ENCODE results near the gene POR.
"Not testable (repeated sequence)": the region's sequence is repeated elsewhere in the genome, so short reads cannot be mapped to it uniquely, and the experiment has no call there.

The POR gene

GRCh38 chr7:75914655-75915415, at the start of gene POR:
Gene POR, plus strand, starts transcription at chr7:75915155. Its CDS starts 38,847 bp downstream, at chr7:75954002.
- H3K9ac ChIP-seq (ENCODE audit: low read depth, low read length), result peak within 1 kb of the TSS; percentile 93
- H3K4me1 ChIP-seq (ENCODE audit: insufficient read depth, low read length), result 0 out of 2 replicates have a peak, but pooled peaks cover 5% of the 10 kb centered on the region

GRCh38 chr7:75866114-75866488, 48.9 kb upstream of the POR start:
- Histone ChIP-seq H3K36me3 (ENCODE audit: insufficient read depth, low read length) (no peaks in the 10 kb centered on the region), H3K9ac (ENCODE audit: low read depth, low read length) (no peak overlapping the region), H3K4me1 (ENCODE audit: insufficient read depth, low read length) (no peaks in the 10 kb centered on the region), H3K9me3 (ENCODE audit: control insufficient read depth, insufficient read depth, low read length) (no peaks in the 10 kb centered on the region)

More at GRCh38 chr7:75914655-75915415, at the start of gene POR:
- Histone ChIP-seq H3K36me3 (ENCODE audit: insufficient read depth, low read length) (no peaks in the 10 kb centered on the region), H3K9me3 (ENCODE audit: control insufficient read depth, insufficient read depth, low read length) (no peaks in the 10 kb centered on the region)

GRCh38 chr7:75866489-75867389, 48.2 kb upstream of the POR start:
- H3K9ac ChIP-seq (ENCODE audit: low read depth, low read length), result no peak overlapping the region
- H3K4me1 ChIP-seq (ENCODE audit: insufficient read depth, low read length), result no peaks in the 10 kb centered on the region
- H3K9me3 ChIP-seq (ENCODE audit: control insufficient read depth, insufficient read depth, low read length), result no peaks in the 10 kb centered on the region

GRCh38 chr7:75867390-75867717, 47.6 kb upstream of the POR start:
- H3K9me3 ChIP-seq (ENCODE audit: control insufficient read depth, insufficient read depth, low read length), result no peaks in the 10 kb centered on the region
- H3K9ac ChIP-seq (ENCODE audit: low read depth, low read length), result no peak overlapping the region
- H3K36me3 ChIP-seq (ENCODE audit: insufficient read depth, low read length), result no peaks in the 10 kb centered on the region
- H3K4me1 ChIP-seq (ENCODE audit: insufficient read depth, low read length), result no peaks in the 10 kb centered on the region

More at GRCh38 chr7:75866489-75867389, 48.2 kb upstream of the POR start:
- H3K36me3 ChIP-seq (ENCODE audit: insufficient read depth, low read length), result no peaks in the 10 kb centered on the region

- Histone ChIP-seq H3K36me3 (ENCODE audit: insufficient read depth, low read length) (no peaks in the 10 kb centered on the region), H3K9ac (ENCODE audit: low read depth, low read length) (no peak overlapping the region), H3K9me3 (ENCODE audit: control insufficient read depth, insufficient read depth, low read length) (no peaks in the 10 kb centered on the region), H3K4me1 (ENCODE audit: insufficient read depth, low read length) (no peaks in the 10 kb centered on the region)
These were observed 46.8 kb upstream of the POR start for GRCh38 chr7:75868153-75868552.

- Histone ChIP-seq H3K36me3 (ENCODE audit: insufficient read depth, low read length) (no peaks in the 10 kb centered on the region), H3K9ac (ENCODE audit: low read depth, low read length) (no peak overlapping the region), H3K4me1 (ENCODE audit: insufficient read depth, low read length) (no peaks in the 10 kb centered on the region), H3K9me3 (ENCODE audit: control insufficient read depth, insufficient read depth, low read length) (no peaks in the 10 kb centered on the region)
These were observed 45.1 kb upstream of the POR start for GRCh38 chr7:75869776-75870379.

GRCh38 chr7:75870557-75871161, 44.3 kb upstream of the POR start:
- no peaks in the 10 kb centered on the region for H3K9me3 ChIP-seq (ENCODE audit: control insufficient read depth, insufficient read depth, low read length)
- H3K36me3 ChIP-seq (ENCODE audit: insufficient read depth, low read length), result no peaks in the 10 kb centered on the region
- H3K9ac ChIP-seq (ENCODE audit: low read depth, low read length), result no peak overlapping the region
- peaks cover 1% of the 10 kb centered on the region; the same call in 1 of the 2 replicates for H3K4me1 ChIP-seq (ENCODE audit: insufficient read depth, low read length)

GRCh38 chr7:75872073-75872782, 42.7 kb upstream of the POR start:
- Histone ChIP-seq H3K4me1 (ENCODE audit: insufficient read depth, low read length) (peaks cover 5% of the 10 kb centered on the region; the same call in 1 of the 2 replicates), H3K36me3 (ENCODE audit: insufficient read depth, low read length) (no peaks in the 10 kb centered on the region), H3K9me3 (ENCODE audit: control insufficient read depth, insufficient read depth, low read length) (no peaks in the 10 kb centered on the region), H3K9ac (ENCODE audit: low read depth, low read length) (no peak overlapping the region)

- H3K9ac ChIP-seq (ENCODE audit: low read depth, low read length); H3K9me3 ChIP-seq (ENCODE audit: control insufficient read depth, insufficient read depth, low read length); H3K36me3 ChIP-seq (ENCODE audit: insufficient read depth, low read length): not testable (repeated sequence)
- H3K4me1 ChIP-seq (ENCODE audit: insufficient read depth, low read length), result peaks cover 10% of the 10 kb centered on the region
These were observed 40.8 kb upstream of the POR start for GRCh38 chr7:75874180-75874579.

GRCh38 chr7:75875113-75876080, 39.6 kb upstream of the POR start:
- no peaks in the 10 kb centered on the region for H3K36me3 ChIP-seq (ENCODE audit: insufficient read depth, low read length)
- no peak overlapping the region for H3K9ac ChIP-seq (ENCODE audit: low read depth, low read length)
- peaks cover 13% of the 10 kb centered on the region for H3K4me1 ChIP-seq (ENCODE audit: insufficient read depth, low read length)
- no peaks in the 10 kb centered on the region for H3K9me3 ChIP-seq (ENCODE audit: control insufficient read depth, insufficient read depth, low read length)

GRCh38 chr7:75876126-75876881, 38.7 kb upstream of the POR start:
- H3K36me3 ChIP-seq (ENCODE audit: insufficient read depth, low read length), result no peaks in the 10 kb centered on the region
- no peak overlapping the region for H3K9ac ChIP-seq (ENCODE audit: low read depth, low read length)
- no peaks in the 10 kb centered on the region for H3K9me3 ChIP-seq (ENCODE audit: control insufficient read depth, insufficient read depth, low read length)
- H3K4me1 ChIP-seq (ENCODE audit: insufficient read depth, low read length), result peaks cover 15% of the 10 kb centered on the region

- Histone ChIP-seq H3K4me1 (ENCODE audit: insufficient read depth, low read length) (peaks cover 15% of the 10 kb centered on the region), H3K9ac (ENCODE audit: low read depth, low read length) (peak overlapping the region; percentile 47), H3K36me3 (ENCODE audit: insufficient read depth, low read length) (peaks cover 8% of the 10 kb centered on the region; the same call in 1 of the 2 replicates), H3K9me3 (ENCODE audit: control insufficient read depth, insufficient read depth, low read length) (no peaks in the 10 kb centered on the region)
These were observed 36.6 kb upstream of the POR start for GRCh38 chr7:75878312-75878768.

Data from ES-I3 (cell line).